Effector memory CD4-positive, alpha-beta T cell (primary cell): Measurements from ENCODE around the gene ADAMTS9.

Experiments
- DNase-seq, 3 donors: peaks; one replicate each; pipeline ENCODE4 v3.0.0-alpha.2; 2020
- H3K27ac ChIP-seq: 2 replicates; pipeline ENCODE4 v1.7.0; 2013; ENCODE audit warnings: mild to moderate bottlenecking, low read length, moderate library complexity; ENCODE audit not compliant: insufficient read depth, poor library complexity, severe bottlenecking
- H3K27me3 ChIP-seq: replicated peaks from 2 replicates; pipeline ENCODE4 v1.7.0; 2013; ENCODE audit warnings: mild to moderate bottlenecking, low read length; ENCODE audit not compliant: insufficient read depth, control insufficient read depth, poor library complexity, severe bottlenecking
- H3K36me3 ChIP-seq: 2 replicates; pipeline ENCODE4 v1.7.0; 2013; ENCODE audit warnings: mild to moderate bottlenecking, low read length, moderate library complexity; ENCODE audit not compliant: control insufficient read depth, insufficient read depth
- H3K4me1 ChIP-seq: 2 replicates; pipeline ENCODE4 v1.7.0; 2013; ENCODE audit warnings: low read length, mild to moderate bottlenecking; ENCODE audit not compliant: control insufficient read depth, insufficient read depth, poor library complexity, severe bottlenecking
- H3K4me3 ChIP-seq: 2 replicates; pipeline ENCODE4 v1.7.0; 2013; ENCODE audit warnings: low read length, low read depth, mild to moderate bottlenecking; ENCODE audit not compliant: insufficient read depth, poor library complexity, severe bottlenecking
- H3K9me3 ChIP-seq: 2 replicates; pipeline ENCODE4 v1.7.0; 2013; ENCODE audit warnings: mild to moderate bottlenecking, low read length, moderate library complexity; ENCODE audit not compliant: control insufficient read depth

The ADAMTS9 gene

GRCh38 chr3:64523324-64523723 is 164.5 kb downstream of the ADAMTS9 start:
- Histone ChIP-seq H3K9me3 (no peaks in the 10 kb centered on the region), H3K27ac (no peak overlapping the region), H3K4me1 (no peaks in the 10 kb centered on the region), H3K27me3 (no peaks in the 10 kb centered on the region), H3K36me3 (no peaks in the 10 kb centered on the region), H3K4me3 (no peak overlapping the region)
- DNase-seq, result no peak

- H3K27me3 ChIP-seq, result no peaks in the 10 kb centered on the region
- H3K27ac ChIP-seq, result no peak overlapping the region
- H3K36me3 ChIP-seq, result no peaks in the 10 kb centered on the region
- no peak overlapping the region for H3K4me3 ChIP-seq
- no peaks in the 10 kb centered on the region for H3K4me1 ChIP-seq
- DNase-seq, result no peak
- H3K9me3 ChIP-seq, result no peaks in the 10 kb centered on the region
These were observed 167.5 kb downstream of the ADAMTS9 start for GRCh38 chr3:64520334-64520733.

GRCh38 chr3:64518950-64519349 is 168.8 kb downstream of the ADAMTS9 start:
- H3K9me3 ChIP-seq, result no peaks in the 10 kb centered on the region
- H3K4me1 ChIP-seq, result no peaks in the 10 kb centered on the region
- no peak overlapping the region for H3K27ac ChIP-seq
- no peaks in the 10 kb centered on the region for H3K27me3 ChIP-seq
- H3K4me3 ChIP-seq, result no peak overlapping the region
- DNase-seq, result no peak
- H3K36me3 ChIP-seq, result no peaks in the 10 kb centered on the region

- Histone ChIP-seq H3K4me1 (no peaks in the 10 kb centered on the region), H3K9me3 (no peaks in the 10 kb centered on the region), H3K27ac (no peak overlapping the region), H3K36me3 (no peaks in the 10 kb centered on the region), H3K4me3 (no peak overlapping the region), H3K27me3 (no peaks in the 10 kb centered on the region)
- no peak for DNase-seq
These were observed 169.3 kb downstream of the ADAMTS9 start for GRCh38 chr3:64518496-64518895.

- DNase-seq, result no peak
- Histone ChIP-seq H3K36me3 (no peaks in the 10 kb centered on the region), H3K4me1 (no peaks in the 10 kb centered on the region), H3K4me3 (no peak overlapping the region), H3K9me3 (no peaks in the 10 kb centered on the region), H3K27me3 (no peaks in the 10 kb centered on the region), H3K27ac (no peak overlapping the region)
These were observed 172.9 kb downstream of the ADAMTS9 start for GRCh38 chr3:64514889-64515288.

- Histone ChIP-seq H3K9me3 (no peaks in the 10 kb centered on the region), H3K27me3 (no peaks in the 10 kb centered on the region), H3K27ac (no peak overlapping the region), H3K4me3 (no peak overlapping the region), H3K4me1 (no peaks in the 10 kb centered on the region), H3K36me3 (no peaks in the 10 kb centered on the region)
- DNase-seq, result no peak
These were observed 178.6 kb downstream of the ADAMTS9 start for GRCh38 chr3:64509206-64509605.

- H3K36me3 ChIP-seq, result no peaks in the 10 kb centered on the region
- DNase-seq, result no peak
- no peaks in the 10 kb centered on the region for H3K4me1 ChIP-seq
- H3K27me3 ChIP-seq, result no peaks in the 10 kb centered on the region
- H3K27ac ChIP-seq, result no peak overlapping the region
- no peaks in the 10 kb centered on the region for H3K9me3 ChIP-seq
- H3K4me3 ChIP-seq, result no peak overlapping the region
These were observed 179.7 kb downstream of the ADAMTS9 start for GRCh38 chr3:64508140-64508539.

GRCh38 chr3:64506255-64506654 is 181.5 kb downstream of the ADAMTS9 start:
- Histone ChIP-seq H3K4me1 (no peaks in the 10 kb centered on the region), H3K36me3 (no peaks in the 10 kb centered on the region), H3K9me3 (no peaks in the 10 kb centered on the region), H3K27ac (no peak overlapping the region), H3K27me3 (no peaks in the 10 kb centered on the region), H3K4me3 (no peak overlapping the region)
- DNase-seq, result no peak

- H3K4me1 ChIP-seq, result no peaks in the 10 kb centered on the region
- no peak for DNase-seq
- H3K27ac ChIP-seq, result no peak overlapping the region
- H3K9me3 ChIP-seq, result no peaks in the 10 kb centered on the region
- H3K4me3 ChIP-seq, result no peak overlapping the region
- no peaks in the 10 kb centered on the region for H3K27me3 ChIP-seq
- H3K36me3 ChIP-seq, result no peaks in the 10 kb centered on the region
These were observed 182.4 kb downstream of the ADAMTS9 start for GRCh38 chr3:64505419-64505818.

GRCh38 chr3:64502284-64502683 is 185.5 kb downstream of the ADAMTS9 start:
- Histone ChIP-seq H3K9me3 (no peaks in the 10 kb centered on the region), H3K4me3 (no peak overlapping the region), H3K27me3 (no peaks in the 10 kb centered on the region), H3K36me3 (no peaks in the 10 kb centered on the region), H3K4me1 (no peaks in the 10 kb centered on the region), H3K27ac (no peak overlapping the region)
- DNase-seq, result no peak
